HPDE6-E6E7 (cell line): ENCODE measurements around the gene RPS3A.
"Not testable (repeated sequence)": the region's sequence is repeated elsewhere in the genome, so short reads cannot be mapped to it uniquely, and the experiment has no call there.

Experiments
- DNase-seq: peaks from one replicate; pipeline ENCODE4 v3.0.0; 2011; ENCODE audit warnings: missing footprints; ENCODE audit errors: extremely low spot score

The RPS3A gene

GRCh38 chr4:151099229-151099975, at the start of gene RPS3A:
RPS3A (plus strand) TSS chr4:151099628; CDS start chr4:151099653, 25 bp downstream.
- DNase-seq = peak; percentile 87

DNA sequence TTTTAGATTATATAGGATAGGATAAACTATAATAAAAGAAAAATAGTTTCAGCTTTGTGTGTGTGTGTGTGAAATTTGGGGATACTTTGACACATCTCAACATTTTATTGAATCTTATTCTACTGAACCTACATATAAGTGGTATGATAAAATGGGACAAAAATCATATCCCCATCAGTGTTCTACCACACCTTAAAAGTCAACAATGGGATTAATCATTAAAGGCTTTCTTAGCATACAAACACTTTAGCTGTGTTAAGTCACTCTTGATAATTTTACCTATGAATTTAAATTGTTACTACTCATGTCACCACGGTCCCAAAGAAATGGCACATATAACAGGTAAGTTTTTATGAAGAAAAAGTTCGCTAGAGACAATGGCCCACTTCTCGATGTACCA, 46.6 kb upstream of the RPS3A start:
- no peak for DNase-seq

- DNase-seq = no peak
These were observed 43.9 kb upstream of the RPS3A start for GRCh38 chr4:151055539-151055938.

GRCh38 chr4:151063143-151063542, 36.3 kb upstream of the RPS3A start:
- not testable (repeated sequence) for DNase-seq

DNA sequence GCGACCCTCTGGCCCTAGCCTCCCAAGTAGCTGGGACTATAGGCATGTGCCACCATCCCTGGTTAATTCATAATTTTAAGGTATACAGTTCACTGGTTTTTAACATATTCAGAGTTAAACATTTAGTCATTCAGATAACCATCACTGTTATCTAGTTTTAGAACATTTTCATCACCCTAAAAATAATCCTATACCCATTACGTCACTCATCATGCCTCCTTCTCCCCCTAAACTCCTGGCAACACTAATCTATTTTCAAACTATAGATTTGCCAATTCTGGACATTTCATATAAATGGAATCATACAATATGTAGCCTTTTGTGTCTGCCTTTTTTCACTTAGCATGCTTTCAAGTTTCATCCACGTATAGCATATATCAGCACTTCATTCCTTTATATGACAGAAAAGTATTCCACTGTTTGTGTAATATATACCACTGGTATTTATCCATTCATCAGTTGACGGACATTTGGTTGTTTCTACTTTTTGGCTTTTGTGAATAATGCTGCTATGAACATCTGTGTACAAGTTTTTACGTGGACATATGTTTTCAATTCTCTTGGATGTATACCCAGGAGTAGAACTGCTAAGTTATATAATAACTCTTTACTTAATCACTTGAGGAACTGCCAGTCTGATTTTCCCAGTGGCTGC, 32.0 kb upstream of the RPS3A start:
- no peak for DNase-seq

DNA sequence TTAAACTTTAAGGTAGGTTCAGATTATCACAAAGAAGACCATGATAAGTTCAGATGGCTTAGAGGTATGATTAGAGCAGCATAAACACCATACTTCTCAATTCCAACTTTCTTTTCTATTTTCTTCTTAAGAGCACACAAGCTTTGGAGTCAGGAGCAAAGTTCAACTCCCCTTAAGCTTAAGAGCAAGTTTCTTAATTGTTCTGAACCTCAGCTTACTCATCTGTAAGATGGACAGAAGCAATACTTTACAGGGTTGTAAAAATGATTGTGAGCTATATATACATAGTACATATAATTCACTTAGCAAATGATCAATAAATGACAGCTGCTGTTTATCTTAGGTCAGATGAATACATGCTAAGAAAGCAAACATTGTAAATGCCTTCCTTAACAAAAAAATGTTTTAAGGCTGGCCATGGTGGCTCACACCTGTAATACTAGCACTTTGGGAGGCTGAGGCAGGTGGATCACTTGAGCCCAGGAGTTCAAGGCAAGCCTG, 25.0 kb upstream of the RPS3A start:
- DNase-seq = no peak

DNA sequence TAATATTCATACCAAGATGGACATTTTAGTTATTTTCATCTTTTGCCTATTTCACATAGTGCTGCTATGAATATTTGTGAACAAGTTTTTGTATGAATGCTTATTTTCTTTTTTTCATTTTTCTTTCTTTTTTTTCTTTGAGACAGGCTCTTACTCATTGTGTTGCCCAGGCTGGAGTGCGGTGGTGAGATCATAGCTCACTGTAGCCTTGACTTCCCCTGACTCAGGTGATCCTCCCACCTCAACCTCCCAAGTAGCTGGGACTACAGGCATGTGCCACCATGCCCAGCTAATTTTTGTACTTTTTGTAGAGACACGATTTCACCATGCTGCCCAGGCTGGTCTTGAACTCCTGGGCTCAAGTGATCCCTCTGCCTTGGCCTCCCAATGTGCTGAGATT, 21.4 kb upstream of the RPS3A start:
- not testable (repeated sequence) for DNase-seq

DNA sequence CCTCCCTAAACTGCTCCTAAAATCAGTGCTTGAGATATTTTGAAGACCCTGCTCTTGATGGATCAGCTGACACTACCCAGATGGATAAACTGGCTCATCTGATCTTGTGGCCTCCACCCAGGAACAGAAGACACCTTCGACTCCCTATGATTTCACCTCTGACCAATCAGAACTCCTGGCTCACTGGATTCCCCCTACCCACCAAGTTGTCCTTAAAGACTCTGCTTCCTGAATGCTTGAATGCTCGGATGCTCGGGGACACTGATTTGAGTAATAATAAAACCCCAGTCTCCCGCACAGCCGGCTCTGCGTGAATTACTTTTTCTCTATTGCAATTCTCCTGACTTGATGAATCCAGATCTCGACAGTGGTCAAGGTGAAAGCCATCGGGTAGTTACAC, 12.0 kb upstream of the RPS3A start:
- DNase-seq = no peak

DNA sequence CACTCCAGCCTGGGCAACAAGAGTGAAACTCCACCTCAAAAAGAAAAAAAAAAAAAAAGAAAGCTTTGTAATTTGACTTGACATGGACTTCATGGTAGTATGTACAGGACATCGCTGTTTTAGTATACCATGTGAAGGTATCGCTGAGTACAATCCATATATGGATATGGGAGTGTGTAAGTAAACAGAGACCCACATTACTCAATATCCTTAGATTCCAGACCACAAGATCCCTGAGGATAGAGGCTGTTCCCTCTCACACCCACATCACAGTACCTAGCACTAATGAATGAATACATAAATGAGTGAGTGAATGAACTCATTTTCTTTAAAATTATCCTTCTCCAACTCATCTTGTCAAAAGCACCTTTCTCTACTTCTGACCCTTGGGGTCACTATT, 8.4 kb upstream of the RPS3A start:
- DNase-seq = no peak

DNA sequence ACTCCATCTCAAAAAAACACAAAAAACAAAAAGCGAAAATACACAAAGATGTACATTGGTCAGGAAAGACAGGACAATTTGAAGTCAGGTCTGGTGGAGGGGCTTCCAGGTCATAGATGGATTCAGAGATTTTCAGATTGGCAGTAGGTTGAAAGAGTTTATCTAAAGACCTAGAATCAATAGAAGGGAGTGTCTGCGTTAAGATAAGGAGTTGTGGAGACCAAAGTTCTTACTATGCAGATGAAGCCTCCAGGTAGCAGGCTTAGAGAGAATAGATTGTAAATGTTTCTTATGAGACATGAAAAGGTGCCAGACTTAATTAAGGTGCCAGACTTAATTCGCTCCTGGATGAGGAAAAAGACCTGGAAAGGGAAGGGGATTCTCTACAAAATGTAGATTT, 6.9 kb upstream of the RPS3A start:
- no peak for DNase-seq

- DNase-seq = no peak
These were observed 6.2 kb upstream of the RPS3A start for GRCh38 chr4:151093203-151093602.

- no peak for DNase-seq
These were observed 5.1 kb upstream of the RPS3A start for GRCh38 chr4:151094290-151094751.

- DNase-seq = no peak
These were observed 4.3 kb upstream of the RPS3A start for GRCh38 chr4:151095142-151095541.

DNA sequence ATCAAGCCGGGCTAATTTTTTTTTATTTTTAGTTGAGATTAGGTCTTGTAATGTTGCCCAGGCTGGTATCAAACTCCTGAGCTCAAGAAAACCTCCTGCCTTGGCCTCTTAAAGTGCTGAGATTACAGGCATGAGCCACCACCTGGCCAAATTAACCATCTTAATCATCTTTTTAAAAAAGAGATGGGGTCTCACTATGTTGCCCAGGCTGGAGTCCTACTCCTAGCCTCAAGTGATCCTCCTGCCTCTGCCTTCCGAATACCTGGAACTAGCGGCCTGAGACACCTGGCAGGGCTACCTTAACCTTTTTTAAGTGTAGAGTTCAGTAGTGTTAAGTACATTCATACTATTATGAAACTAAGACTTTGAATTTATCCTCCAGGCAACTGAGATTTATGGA, 1.7 kb upstream of the RPS3A start:
- DNase-seq = no peak

- no peak for DNase-seq
These were observed 524 bp upstream of the RPS3A start for GRCh38 chr4:151098979-151099228.

- DNase-seq = no peak
These were observed 569 bp downstream of the RPS3A start for GRCh38 chr4:151099976-151100417.

DNA sequence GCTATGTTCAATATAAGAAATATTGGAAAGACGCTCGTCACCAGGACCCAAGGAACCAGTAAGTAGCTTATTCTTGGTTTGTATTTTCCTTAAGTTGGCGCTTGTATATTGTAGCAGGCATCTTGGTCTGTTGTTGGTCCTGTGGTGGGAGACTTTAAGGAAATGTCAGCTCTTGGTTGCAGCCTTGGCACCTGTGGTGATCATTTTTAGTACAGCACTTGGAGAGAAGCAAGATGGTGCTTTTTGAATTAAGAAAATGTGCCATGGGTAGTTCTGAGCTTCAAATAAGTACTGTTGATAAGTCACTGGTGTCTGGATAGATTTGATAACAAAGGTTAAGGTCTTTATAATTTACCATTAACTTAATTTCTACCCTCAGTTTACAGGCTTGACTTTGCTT, 1.1 kb downstream of the RPS3A start:
- no peak for DNase-seq

- DNase-seq = no peak
These were observed 4.3 kb downstream of the RPS3A start for GRCh38 chr4:151103758-151104157.

GRCh38 chr4:151104621-151105020, 5.2 kb downstream of the RPS3A start:
- no peak for DNase-seq

GRCh38 chr4:151105454-151106032, 6.1 kb downstream of the RPS3A start:
- no peak for DNase-seq

GRCh38 chr4:151107063-151107462, 7.6 kb downstream of the RPS3A start:
- DNase-seq = no peak

- no peak for DNase-seq
These were observed 10.8 kb downstream of the RPS3A start for GRCh38 chr4:151110236-151110635.

DNA sequence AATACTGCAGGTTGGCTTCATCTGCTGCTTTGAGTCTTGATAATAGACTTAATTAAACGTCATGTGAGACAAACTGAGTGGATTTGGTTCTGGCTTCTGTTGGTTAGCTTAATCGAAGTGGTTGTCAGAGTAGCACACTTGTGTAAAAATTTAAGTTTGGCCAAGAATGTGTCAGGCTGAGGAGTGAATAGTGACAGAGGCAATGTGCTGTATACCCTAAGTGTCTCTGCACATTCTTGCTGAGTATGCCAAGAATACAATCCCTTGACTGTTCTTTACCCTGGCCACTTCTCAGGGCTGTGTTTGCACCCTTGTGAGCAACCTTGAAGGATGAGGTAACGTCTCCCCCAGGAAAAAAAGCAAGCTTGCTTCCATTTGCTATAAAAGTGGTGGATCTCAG, 14.9 kb downstream of the RPS3A start:
- no peak for DNase-seq
